HG03378 (cell line): ENCODE data around the gene CHRNA3.
"Not testable (repeated sequence)": the region's sequence is repeated elsewhere in the genome, so short reads cannot be mapped to it uniquely, and the experiment has no call there.

ENCODE experiments used
- ATAC-seq: cut with Tn5 transposase; IDR thresholded peaks from one replicate; pipeline ENCODE4 v1.9.1; 2021; ENCODE audit warnings: mild to moderate bottlenecking, moderate library complexity; ENCODE audit not compliant: unreplicated experiment

The CHRNA3 gene

GRCh38 chr15:78618490-78618934 is 2.3 kb downstream of the CHRNA3 start:
- no peak for ATAC-seq

- no peak for ATAC-seq
Observed at GRCh38 chr15:78618064-78618463, 2.7 kb downstream of the CHRNA3 start.

DNA sequence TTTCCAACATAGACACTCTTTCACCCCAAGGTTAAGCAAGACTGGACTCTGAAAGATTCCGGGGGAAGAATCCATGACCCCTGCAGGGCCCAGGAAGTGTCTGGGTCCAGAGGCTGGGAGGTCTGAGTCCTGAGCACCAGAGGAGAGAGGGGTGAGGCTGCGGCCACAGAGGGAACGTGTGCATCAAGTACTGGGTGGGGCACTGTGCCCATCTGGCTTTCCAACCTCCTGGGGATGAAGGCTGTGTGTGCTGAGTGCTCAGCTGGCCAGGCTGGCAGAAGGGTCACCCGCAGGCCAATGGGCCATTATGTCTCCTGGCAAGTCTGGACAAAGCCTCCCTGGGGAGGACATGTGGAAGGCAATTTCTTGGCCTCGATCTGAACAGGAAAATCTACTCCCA is 3.3 kb downstream of the CHRNA3 start:
- no peak for ATAC-seq

- ATAC-seq = no peak
Observed at GRCh38 chr15:78617076-78617475, 3.7 kb downstream of the CHRNA3 start.

DNA sequence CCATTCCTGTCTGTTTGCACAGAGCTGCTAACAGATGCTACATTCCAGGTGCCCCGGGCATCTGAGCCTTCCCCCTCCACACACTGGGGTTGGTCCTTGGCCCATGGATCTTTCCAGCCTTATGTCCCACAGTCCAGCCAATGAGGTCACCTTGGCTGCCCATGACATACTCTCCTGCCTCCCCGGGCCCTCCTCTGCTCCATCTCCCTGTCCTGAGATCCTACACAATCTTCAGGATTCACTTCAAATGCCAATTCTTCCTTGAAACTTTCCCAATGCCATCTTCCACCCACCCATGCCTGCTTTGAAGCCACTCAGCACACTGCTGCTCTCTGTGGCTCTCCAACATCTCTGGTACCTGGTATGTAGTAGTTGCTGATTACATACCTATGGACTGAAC is 4.3 kb downstream of the CHRNA3 start:
- ATAC-seq = no peak

- ATAC-seq = no peak
Observed at GRCh38 chr15:78615151-78615589, 5.6 kb downstream of the CHRNA3 start.

- ATAC-seq = no peak
Observed at GRCh38 chr15:78614021-78614420, 6.8 kb downstream of the CHRNA3 start.

GRCh38 chr15:78609551-78609950 is 11.2 kb downstream of the CHRNA3 start:
- not testable (repeated sequence) for ATAC-seq

DNA sequence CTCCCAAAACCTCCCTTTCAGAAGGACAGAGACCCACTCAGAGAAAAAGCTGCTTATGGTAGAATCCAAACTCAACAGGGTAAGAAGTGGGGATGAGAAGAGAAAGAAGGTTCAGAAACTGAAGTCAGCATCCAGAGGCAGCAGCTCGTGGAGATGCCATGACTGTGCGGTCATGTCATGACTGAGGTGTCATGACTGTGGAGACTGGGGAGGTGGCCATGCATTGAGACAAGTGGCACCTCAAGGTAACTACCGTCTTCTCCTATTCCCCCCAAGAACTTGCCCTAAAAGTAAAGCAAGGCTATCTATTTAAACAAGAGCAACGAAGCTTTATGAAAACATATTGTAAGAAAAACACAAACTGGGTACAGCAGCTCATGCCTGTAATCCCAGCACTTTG is 15.1 kb downstream of the CHRNA3 start:
- ATAC-seq = no peak

GRCh38 chr15:78605201-78605600 is 15.6 kb downstream of the CHRNA3 start:
- no peak for ATAC-seq

GRCh38 chr15:78604420-78604819 is 16.4 kb downstream of the CHRNA3 start:
- no peak for ATAC-seq

GRCh38 chr15:78603467-78603866 is 17.3 kb downstream of the CHRNA3 start:
- no peak for ATAC-seq

- no peak for ATAC-seq
Observed at GRCh38 chr15:78599189-78599588, 21.6 kb downstream of the CHRNA3 start.

DNA sequence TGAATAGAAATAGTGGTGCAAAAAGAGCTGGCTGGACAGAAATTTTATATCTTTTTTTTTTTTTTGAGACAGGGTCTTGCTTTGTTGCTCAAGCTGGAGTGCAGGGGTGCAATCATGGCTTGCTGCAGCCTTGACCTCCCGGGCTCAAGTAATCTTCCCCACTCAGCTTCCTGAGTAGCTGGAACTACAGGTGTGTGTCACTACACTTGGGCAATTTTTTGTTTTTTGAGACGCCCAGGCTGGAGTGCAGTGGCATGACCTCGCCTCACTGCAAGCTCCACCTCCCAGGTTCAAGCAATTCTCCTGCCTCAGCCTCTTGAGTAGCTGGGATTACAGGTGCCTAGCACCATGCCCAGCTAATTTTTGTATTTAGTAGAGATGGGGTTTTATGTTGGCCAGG is 22.4 kb downstream of the CHRNA3 start:
- no peak for ATAC-seq

GRCh38 chr15:78597583-78597982 is 23.2 kb downstream of the CHRNA3 start:
- ATAC-seq = no peak

- ATAC-seq = no peak
Observed at GRCh38 chr15:78574944-78575343, 45.9 kb downstream of the CHRNA3 start.

DNA sequence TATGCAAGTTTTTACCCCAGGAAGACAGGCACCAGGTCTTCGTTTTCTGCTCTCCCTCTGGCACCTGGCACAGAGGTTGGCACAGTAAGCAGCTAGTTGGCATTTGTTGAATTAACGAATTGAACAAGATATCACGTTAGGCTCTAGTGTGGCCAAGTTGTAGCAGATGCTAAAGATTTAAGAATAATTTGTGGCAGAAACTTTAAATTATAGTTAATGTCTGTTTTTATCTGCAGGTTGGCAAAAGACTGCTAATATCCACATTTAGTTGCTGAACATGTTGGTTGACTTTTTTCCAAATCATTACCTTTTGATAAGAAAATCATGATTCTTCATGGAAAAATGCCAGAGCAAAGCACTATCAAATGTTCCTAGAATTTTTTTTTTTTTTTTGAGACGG is 47.4 kb downstream of the CHRNA3 start:
- no peak for ATAC-seq

DNA sequence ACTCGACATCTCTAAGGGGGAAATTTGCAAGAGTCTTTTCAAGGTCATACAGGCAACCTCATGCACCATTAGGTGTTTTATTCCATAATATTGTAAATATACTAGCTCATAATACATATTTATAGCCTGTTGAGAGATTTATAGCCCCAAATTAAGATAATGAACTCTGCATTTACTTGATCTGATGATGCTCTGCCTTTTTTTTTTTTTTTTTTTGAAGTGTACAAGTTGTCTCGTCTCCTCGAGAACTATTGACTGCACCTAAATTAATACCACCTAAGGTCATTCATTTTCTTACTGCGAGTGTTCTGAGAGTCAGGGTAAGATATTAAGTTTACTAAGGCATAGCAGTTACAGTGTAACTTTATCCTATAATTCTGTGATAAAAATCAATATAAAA is 49.4 kb downstream of the CHRNA3 start:
- ATAC-seq = no peak

GRCh38 chr15:78570710-78571109 is 50.1 kb downstream of the CHRNA3 start:
- no peak for ATAC-seq

DNA sequence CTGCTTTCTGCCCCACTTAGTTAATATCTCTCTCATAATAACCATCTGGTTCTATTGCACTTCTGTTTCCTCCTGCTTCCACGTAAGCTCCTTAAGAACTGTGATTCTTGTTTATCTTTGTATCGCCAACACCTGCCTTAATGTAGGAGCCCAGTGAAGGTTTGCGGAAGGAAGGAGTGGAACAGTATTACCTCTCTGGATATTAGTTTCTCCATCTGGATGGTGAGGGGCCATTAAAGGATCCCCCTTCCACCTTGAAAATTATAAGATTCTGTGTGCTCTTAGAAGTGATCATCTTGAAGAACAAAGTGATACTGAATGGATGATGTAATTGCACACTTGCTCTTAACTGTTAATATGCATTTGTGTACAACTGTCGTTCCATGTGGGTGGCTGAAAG is 53.3 kb downstream of the CHRNA3 start:
- no peak for ATAC-seq

DNA sequence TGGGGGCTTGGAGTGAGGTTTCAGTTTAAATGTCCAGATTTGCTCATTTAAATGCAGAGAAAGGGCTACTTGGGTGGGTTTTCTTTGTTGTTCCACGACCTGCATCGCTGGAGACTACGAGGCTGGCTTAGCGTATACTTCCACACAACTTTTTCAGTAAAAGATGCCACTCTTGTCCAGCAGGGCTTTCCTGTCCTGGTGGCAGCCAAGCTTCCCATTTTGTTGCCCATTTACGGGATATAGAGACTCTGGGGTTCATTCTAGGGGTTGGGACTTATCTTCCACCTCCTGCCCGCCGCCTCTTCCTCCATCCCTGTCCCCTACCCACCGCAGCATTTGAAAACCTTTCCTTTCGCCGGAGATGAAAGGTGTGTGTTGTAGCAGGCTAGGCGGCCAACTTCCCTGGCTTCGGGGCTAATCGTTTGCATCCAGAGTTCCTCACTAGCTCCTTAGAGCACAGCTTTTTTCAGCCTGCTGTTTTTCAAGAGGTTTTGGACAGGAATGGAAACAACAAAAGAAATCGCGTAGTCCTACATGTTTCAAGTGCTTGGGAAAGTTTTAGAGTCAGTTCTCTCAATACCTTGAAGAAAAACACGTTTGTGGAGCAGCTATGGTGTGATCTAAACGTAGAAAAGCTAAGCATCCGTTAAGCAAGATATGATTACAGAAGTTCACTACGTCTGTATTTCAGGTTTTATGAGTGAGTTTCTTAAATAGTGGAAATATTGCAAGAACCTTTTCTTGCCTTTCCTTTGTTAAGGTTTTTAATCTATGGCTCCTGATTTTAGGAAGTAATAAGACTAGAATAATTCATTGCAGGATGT is 54.6 kb downstream of the CHRNA3 start:
- ATAC-seq = no peak

DNA sequence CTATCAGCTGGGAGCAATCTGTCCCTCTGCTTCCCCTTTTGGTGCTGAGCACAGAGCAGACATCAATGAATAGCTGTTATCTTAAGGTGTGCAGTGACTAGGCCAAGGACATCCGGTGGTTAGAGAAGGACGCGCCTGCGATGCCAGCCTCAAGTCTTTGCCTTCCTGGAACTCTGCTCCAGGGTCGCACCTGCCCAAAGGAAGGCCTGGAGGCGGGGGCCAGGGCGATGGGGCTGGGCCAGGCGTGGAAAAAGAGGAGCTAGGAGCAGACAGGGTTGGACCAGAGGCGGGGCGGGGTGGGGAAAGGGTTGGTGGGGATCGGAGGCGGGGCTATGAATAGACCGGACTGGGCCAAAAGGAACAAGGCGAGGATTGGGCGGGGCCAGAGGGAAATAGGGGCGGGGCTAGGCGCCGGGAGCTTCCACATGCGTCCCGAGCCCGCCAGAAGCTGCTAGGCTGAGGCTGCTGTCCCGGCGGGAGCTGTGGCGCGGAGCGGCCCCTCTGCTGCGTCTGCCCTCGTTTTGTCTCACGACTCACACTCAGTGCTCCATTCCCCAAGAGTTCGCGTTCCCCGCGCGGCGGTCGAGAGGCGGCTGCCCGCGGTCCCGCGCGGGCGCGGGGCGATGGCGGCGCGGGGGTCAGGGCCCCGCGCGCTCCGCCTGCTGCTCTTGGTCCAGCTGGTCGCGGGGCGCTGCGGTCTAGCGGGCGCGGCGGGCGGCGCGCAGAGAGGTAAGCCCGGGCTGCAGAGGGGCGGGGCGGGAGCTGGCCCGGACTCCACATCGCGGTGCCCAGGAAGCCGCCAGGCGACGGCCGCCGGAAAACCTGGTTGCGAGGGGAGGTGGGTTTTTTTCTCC is 55.5 kb downstream of the CHRNA3 start, which contains the start of gene CHRNA5:
Gene CHRNA5 (plus strand): TSS at position 424 of the 854 bp plus-strand sequence. CDS start 200 bp downstream, at position 624.
- ATAC-seq = peak; percentile 65
